ENCODE results near the gene MARCHF10.

- TF ChIP-seq CTCF (IDR thresholded peaks at IDR 0.05): no peak
- TF ChIP-seq POLR2AphosphoS5 (IDR thresholded peaks at IDR 0.05; ENCODE audit: insufficient read depth in 1 of 2, low read depth in 1 of 2): no peak
These were observed 16.2 kb downstream of the MARCHF10 start for GRCh38 chr17:62791767-62792446.

Data from vagina (tissue), 2 donors.